HG02884 (cell line): ENCODE measurements around the gene CREBRF.
"Not testable (repeated sequence)": the region's sequence is repeated elsewhere in the genome, so short reads cannot be mapped to it uniquely, and the experiment has no call there.

Source experiments
- ATAC-seq: cut with Tn5 transposase; IDR thresholded peaks from one replicate; pipeline ENCODE4 v1.9.1; 2021; ENCODE audit warnings: mild to moderate bottlenecking, moderate library complexity; ENCODE audit not compliant: unreplicated experiment

CREBRF gene, protein sequence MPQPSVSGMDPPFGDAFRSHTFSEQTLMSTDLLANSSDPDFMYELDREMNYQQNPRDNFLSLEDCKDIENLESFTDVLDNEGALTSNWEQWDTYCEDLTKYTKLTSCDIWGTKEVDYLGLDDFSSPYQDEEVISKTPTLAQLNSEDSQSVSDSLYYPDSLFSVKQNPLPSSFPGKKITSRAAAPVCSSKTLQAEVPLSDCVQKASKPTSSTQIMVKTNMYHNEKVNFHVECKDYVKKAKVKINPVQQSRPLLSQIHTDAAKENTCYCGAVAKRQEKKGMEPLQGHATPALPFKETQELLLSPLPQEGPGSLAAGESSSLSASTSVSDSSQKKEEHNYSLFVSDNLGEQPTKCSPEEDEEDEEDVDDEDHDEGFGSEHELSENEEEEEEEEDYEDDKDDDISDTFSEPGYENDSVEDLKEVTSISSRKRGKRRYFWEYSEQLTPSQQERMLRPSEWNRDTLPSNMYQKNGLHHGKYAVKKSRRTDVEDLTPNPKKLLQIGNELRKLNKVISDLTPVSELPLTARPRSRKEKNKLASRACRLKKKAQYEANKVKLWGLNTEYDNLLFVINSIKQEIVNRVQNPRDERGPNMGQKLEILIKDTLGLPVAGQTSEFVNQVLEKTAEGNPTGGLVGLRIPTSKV

GRCh38 chr5:173055983-173056782, at the start of gene CREBRF:
TSS of gene CREBRF (plus strand) at chr5:173056352. CDS start at chr5:173080776, 24,424 bp downstream.
- peak; percentile 54 for ATAC-seq

GRCh38 chr5:173010021-173010420, 46.1 kb upstream of the CREBRF start:
- ATAC-seq, result peak; percentile 76

GRCh38 chr5:173010547-173011464, 45.3 kb upstream of the CREBRF start:
- no peak for ATAC-seq

DNA sequence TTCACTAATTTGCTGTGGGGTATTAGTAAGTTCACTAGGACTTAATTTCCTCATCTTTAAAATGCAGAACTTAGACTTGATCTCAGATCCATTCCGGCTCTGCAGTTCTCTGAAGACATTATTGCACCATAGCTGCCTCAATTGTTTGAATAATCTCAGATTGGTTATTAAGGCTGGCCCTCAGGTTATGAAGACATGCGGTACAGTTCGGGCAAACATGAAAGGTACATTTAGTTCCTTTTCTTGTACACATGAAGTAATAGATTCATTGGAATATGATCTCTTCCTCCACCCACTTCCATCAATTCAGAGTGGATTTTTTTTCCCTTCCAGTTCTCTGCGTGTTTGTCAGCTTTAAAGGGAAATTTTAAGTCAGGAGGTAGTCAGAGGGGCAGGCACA, 44.6 kb upstream of the CREBRF start:
- no peak for ATAC-seq

DNA sequence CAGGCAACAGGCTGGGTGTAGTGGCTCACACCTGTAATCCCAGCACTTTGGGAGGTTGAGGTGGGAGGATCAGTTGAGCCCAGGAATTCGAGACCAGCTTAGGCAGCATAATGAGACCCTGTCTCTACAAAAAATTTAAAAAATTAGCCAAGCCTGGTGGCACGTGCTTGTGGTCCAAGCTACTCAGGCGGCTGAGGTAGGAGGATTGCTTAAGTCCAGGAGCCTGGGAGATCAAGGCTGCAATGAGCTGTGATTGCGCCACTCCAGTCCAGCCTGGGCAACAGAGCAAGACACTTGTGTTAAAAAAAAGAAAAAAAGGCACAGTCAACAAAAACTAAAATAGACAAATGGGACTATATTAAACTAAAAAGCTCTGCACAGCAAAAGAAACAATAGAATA, 43.3 kb upstream of the CREBRF start:
- no peak for ATAC-seq

DNA sequence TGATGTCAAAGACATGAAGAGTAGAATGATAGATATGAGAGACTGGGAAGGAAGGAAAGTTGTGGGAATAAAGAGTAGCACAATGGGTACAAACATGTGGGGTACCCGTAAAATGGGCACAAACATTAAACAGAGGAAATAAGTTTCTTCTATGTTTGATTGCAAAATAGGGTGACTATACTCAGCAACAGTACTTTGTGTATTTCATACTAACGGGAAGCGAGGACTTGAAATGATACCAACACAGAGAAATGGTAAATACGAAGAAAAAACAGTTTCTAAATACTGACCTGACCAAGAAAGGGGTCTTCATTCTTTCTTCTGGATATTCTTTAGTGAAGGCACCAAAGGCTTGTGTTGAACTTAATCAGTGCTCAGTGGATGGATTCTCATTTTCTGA, 41.5 kb upstream of the CREBRF start:
- no peak for ATAC-seq

GRCh38 chr5:173015192-173015591, 41.0 kb upstream of the CREBRF start:
- ATAC-seq, result no peak

- ATAC-seq, result no peak
These were observed 40.3 kb upstream of the CREBRF start for GRCh38 chr5:173015598-173016455.

GRCh38 chr5:173016598-173017046, 39.5 kb upstream of the CREBRF start:
- no peak for ATAC-seq

- not testable (repeated sequence) for ATAC-seq
These were observed 39.1 kb upstream of the CREBRF start for GRCh38 chr5:173017087-173017486.

DNA sequence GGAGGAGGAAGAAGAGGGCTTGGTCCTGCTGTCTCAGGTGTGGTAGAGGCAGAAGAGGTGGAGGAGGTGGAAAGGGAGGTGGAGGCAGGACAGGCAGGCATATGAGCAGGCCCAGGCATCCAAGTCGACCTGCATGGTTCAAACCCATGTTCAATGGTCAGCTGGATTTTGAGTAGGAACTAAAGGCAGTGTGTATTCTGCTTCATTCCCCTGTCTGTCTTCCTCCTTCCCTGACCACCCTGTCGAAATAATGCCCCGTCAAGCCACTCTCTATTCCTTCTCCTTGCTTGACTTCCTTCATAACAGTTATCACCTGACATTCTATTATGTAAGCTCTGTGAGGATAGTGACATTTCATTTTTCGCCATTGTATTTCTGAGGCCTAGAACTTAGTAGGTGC, 37.8 kb upstream of the CREBRF start:
- ATAC-seq, result no peak

DNA sequence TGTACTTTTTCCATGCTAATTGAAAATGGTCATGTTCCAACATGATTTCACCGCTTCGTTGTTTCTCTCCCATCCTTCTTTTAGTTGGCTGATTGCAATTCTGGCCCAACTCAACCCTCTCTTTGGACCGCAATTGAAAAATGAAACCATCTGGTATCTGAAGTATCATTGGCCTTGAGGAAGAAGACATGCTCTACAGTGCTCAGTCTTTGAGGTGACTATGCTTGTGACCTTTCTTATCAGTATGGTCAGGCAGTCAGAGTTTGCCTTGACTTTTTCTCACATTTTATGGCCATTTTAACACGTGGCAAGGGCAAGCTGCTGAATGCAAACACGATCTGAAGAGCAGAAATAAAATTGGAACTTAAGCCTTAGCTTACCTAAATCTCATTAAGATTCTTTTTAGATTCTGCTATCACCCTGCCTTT, 36.0 kb upstream of the CREBRF start:
- no peak for ATAC-seq

- no peak for ATAC-seq
These were observed 35.5 kb upstream of the CREBRF start for GRCh38 chr5:173020643-173021042.

- no peak for ATAC-seq
These were observed 30.5 kb upstream of the CREBRF start for GRCh38 chr5:173025651-173026050.

DNA sequence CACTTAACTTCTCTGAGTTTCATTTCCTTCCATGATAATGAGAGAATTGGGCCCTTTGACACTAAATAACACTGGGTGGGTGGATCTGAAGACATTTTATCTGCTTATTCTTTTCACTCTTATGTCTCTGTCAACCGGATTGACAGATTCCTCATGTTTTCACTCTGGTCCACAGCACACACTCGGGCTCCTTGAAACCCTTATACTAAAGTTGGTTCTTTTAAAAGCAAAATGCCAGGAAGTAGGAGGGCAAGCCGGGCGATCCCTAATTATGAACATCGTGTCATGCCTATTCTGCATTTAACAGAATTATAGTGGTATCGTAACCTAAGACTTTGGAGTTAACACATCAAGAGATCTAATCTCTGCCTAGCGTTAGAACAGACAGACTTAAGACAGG, 28.2 kb upstream of the CREBRF start:
- no peak for ATAC-seq

- ATAC-seq, result no peak
These were observed 27.3 kb upstream of the CREBRF start for GRCh38 chr5:173028811-173029327.

DNA sequence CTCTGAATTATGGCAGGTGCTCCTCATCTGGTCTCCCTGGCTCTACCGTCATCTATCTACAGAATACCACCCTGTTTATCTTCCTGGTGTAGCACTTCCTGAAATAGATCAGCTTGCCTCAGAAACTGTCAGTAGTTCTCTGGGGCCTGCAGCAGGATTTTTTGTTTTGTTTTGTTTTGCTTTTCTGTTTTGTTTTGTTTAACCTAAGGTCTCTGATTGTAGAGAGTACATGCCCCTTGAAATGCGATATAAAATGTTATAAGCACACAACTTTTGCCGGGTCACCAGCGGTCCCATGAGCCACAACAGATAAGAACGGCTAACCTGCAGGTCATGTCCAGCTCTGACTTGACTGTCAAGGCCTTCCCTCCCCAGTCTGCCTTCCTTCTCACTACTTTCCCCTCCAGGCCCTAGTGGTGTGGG, 26.6 kb upstream of the CREBRF start:
- ATAC-seq, result no peak

DNA sequence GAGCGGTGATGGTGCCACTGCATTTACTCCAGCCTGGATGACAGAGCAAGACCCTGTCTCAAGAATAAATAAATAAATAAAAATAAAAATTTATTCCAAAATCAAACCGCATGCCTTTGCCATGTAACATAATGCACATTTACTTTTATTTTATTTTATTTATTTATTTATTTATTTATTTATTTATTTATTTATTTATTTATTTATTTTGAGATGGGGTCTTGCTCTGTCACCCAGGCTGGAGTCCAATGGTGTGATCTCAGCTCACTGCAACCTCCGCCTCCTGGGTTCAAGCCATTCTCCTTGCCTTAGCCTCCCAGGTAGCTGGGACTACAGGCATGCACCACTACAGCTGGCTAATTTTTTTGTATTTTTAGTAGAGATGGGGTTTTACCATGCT, 24.1 kb upstream of the CREBRF start:
- ATAC-seq, result not testable (repeated sequence)

- no peak for ATAC-seq
These were observed 23.4 kb upstream of the CREBRF start for GRCh38 chr5:173032730-173033129.
